K562 (cell line): ENCODE results near the gene RBBP7. TPM values are rescaled to one million over a fixed set of nuclear protein-coding genes. Genes with fewer than 3 reads are reported as not detected.

Experiments used
- ATAC-seq: fragments of 200-7000 bp; cut with Tn5 transposase; 3 replicates; pipeline ENCODE4 v1.9.1; 2020; ENCODE audit warnings: moderate library complexity
- BruUV-seq: library from RNA; stranded (reverse); fragments of 400-500 nt; replicated peaks from 2 replicates; lab custom pipeline; 2021; lab: Mats Ljungman, UMichigan
- CTCF ChIA-PET: fragments of 300-600 bp; formaldehyde crosslinking; extraction: SDS; loops from one replicate; lab custom pipeline; 2021; ENCODE audit warnings: low intra/inter-chr PET ratio; lab: Yijun Ruan, JAX
- POLR2A ChIA-PET: fragments of 300-600, 350-650 bp; sonication (Branson Sonifier 250); formaldehyde crosslinking; extraction: SDS; loops from one replicate; lab custom pipeline; 2021; ENCODE audit warnings: antibody characterized with exemption, inconsistent platforms; lab: Yijun Ruan, JAX
- DNase-seq, 4 experiments: peaks; one replicate each; pipeline versions ENCODE4 v3.0.0 to v3.0.0-alpha.2; 2011 to 2018; ENCODE audit warnings: low spot score in 3 of 4, mixed read lengths in 3 of 4; ENCODE audit errors: extremely low read depth in 1 of 4
- FAIRE-seq: peaks from 2 replicates; lab custom pipeline; 2011; peaks lifted over from hg19 to GRCh38; lab: Jason Lieb, UNC
- H2AFZ ChIP-seq: 2 replicates; pipeline ENCODE4 v1.6.0; 2011; ENCODE audit warnings: low read depth, low read length, control low read depth, inconsistent platforms
- H3K27ac ChIP-seq: fragments of 200-600 bp; 3 replicates; pipeline ENCODE4 v1.8.0; 2011; ENCODE audit warnings: low read depth, mild to moderate bottlenecking, control low read depth, inconsistent platforms, low read length, moderate library complexity, mixed read lengths; ENCODE audit errors: extremely low read depth
- H3K27me3 ChIP-seq, 2 experiments: fragments of 300-600 bp in 1 of 2; 2 replicates in 1 of 2; 3 replicates in 1 of 2; pipeline versions ENCODE4 v1.6.0 to v1.8.0; 2011; ENCODE audit warnings: inconsistent platforms in 2 of 2, low read length in 2 of 2, mild to moderate bottlenecking in 1 of 2, mixed read lengths in 1 of 2, moderate library complexity in 1 of 2; ENCODE audit not compliant: control insufficient read depth in 2 of 2, insufficient read depth in 2 of 2
- H3K36me3 ChIP-seq: fragments of 300-600 bp; 3 replicates; pipeline ENCODE4 v1.8.0; 2011; ENCODE audit warnings: mild to moderate bottlenecking, low read length, inconsistent platforms; ENCODE audit not compliant: control insufficient read depth, insufficient read depth
- H3K4me1 ChIP-seq, 2 experiments: fragments of 200-600 bp in 1 of 2; replicated peaks in 1 of 2; 2 replicates in 1 of 2; 3 replicates in 1 of 2; pipeline versions ENCODE4 v1.5.1 to v1.8.0; 2011; ENCODE audit warnings: inconsistent platforms in 2 of 2, low read length in 2 of 2, mild to moderate bottlenecking in 1 of 2, mixed read lengths in 1 of 2, moderate library complexity in 1 of 2; ENCODE audit not compliant: control insufficient read depth in 2 of 2, insufficient read depth in 2 of 2
- H3K4me2 ChIP-seq: 2 replicates; pipeline ENCODE4 v1.6.1; 2011; ENCODE audit warnings: low read length, control low read depth, inconsistent platforms, mixed read lengths; ENCODE audit not compliant: insufficient read depth
- H3K4me3 ChIP-seq: fragments of 200-600 bp; sonication (generic), shearing (Covaris generic); 2 replicates; pipeline ENCODE4 v1.5.1; 2016; ENCODE audit warnings: control low read depth, inconsistent platforms
- H3K79me2 ChIP-seq: fragments of 200-600 bp; 3 replicates; pipeline ENCODE4 v1.8.0; 2011; ENCODE audit warnings: low read length, inconsistent platforms; ENCODE audit not compliant: control insufficient read depth, insufficient read depth
- H3K9ac ChIP-seq, 2 experiments: 2 replicates each; pipeline versions ENCODE4 v1.6.0 to v1.6.1; 2011; ENCODE audit warnings: low read depth in 2 of 2, low read length in 2 of 2, control low read depth in 1 of 2, inconsistent platforms in 1 of 2, mild to moderate bottlenecking in 1 of 2, mixed read lengths in 1 of 2; ENCODE audit not compliant: insufficient read depth in 1 of 2
- H3K9me1 ChIP-seq: one replicate; pipeline ENCODE4 v1.6.0; 2011; ENCODE audit warnings: inconsistent platforms, mild to moderate bottlenecking, low read length, moderate library complexity; ENCODE audit not compliant: control insufficient read depth, insufficient read depth
- H3K9me3 ChIP-seq: replicated peaks from 2 replicates; pipeline ENCODE4 v1.5.1; 2011; ENCODE audit warnings: low read depth, low read length, inconsistent platforms; ENCODE audit not compliant: control insufficient read depth, insufficient read depth
- H4K20me1 ChIP-seq: replicated peaks from 2 replicates; pipeline ENCODE4 v1.6.1; 2011; ENCODE audit warnings: low read length, inconsistent platforms, mixed read lengths; ENCODE audit not compliant: control insufficient read depth, insufficient read depth
- DPF2 ChIP-seq: fragments of 450-650 bp; IDR thresholded peaks from 2 replicates; pipeline ENCODE4 v1.6.1; 2016
- MAFG ChIP-seq: fragments of 450-650 bp; conservative IDR thresholded peaks from 2 replicates; pipeline ENCODE4 v1.6.1; 2016; ENCODE audit warnings: missing genetic modification characterization, missing compliant biosample characterization
- MCM2 ChIP-seq: fragments of 450-650 bp; IDR thresholded peaks from 2 replicates; pipeline ENCODE4 v1.6.1; 2017; ENCODE audit warnings: low read depth, mild to moderate bottlenecking
- MCM3 ChIP-seq: fragments of 450-650 bp; IDR thresholded peaks from 2 replicates; pipeline ENCODE4 v1.6.1; 2016
- RFX1 ChIP-seq: fragments of 450-650 bp; IDR thresholded peaks from 2 replicates; pipeline ENCODE4 v1.6.1; 2016; ENCODE audit warnings: mild to moderate bottlenecking, moderate library complexity
- TFAM ChIP-seq: fragments of 250-450 bp; sonication (Bioruptor Pico); conservative IDR thresholded peaks from 2 replicates; pipeline ENCODE4 v1.5.0; 2021; ENCODE audit warnings: mild to moderate bottlenecking, moderate library complexity
- ZBTB7A ChIP-seq: IDR thresholded peaks from 2 replicates; pipeline ENCODE4 v1.6.1; 2011; ENCODE audit warnings: low read depth, mild to moderate bottlenecking, low read length, moderate library complexity, borderline replicate concordance; ENCODE audit not compliant: control insufficient read depth
- ZFP1 ChIP-seq: fragments of 450-650 bp; formaldehyde crosslinking; IDR thresholded peaks from 2 replicates; pipeline ENCODE4 v1.4.0; 2020; ENCODE audit warnings: mild to moderate bottlenecking, mixed read lengths
- ZNF311 ChIP-seq: fragments of 250-450 bp; sonication (Bioruptor Pico); IDR thresholded peaks from 2 replicates; pipeline ENCODE4 v1.4.0; 2020; ENCODE audit warnings: mild to moderate bottlenecking, moderate library complexity
- ZNF561 ChIP-seq: fragments of 450-650 bp; formaldehyde crosslinking; conservative IDR thresholded peaks from 2 replicates; pipeline ENCODE4 v1.4.0; 2020; ENCODE audit warnings: mild to moderate bottlenecking, moderate library complexity
- ZNF586 ChIP-seq: fragments of 450-650 bp; formaldehyde crosslinking; conservative IDR thresholded peaks from 2 replicates; pipeline ENCODE4 v1.4.0; 2020; ENCODE audit warnings: mild to moderate bottlenecking, moderate library complexity
- ZNF766 ChIP-seq: fragments of 200-800 bp; sonication (Bioruptor generic); conservative IDR thresholded peaks from 2 replicates; pipeline ENCODE4 v1.6.1; 2016; ENCODE audit warnings: missing genetic modification characterization, missing compliant biosample characterization
- in situ Hi-C: fragments of 300-500 bp; cut with MboI; formaldehyde crosslinking; loops from 4 replicates; pipeline ENCODE4 v1.15.0; 2018; ENCODE audit warnings: inconsistent platforms, mixed read lengths
- intact Hi-C: fragments of 100-400 bp; cut with micrococcal nuclease; formaldehyde crosslinking; loops from 2 replicates; pipeline ENCODE4 v1.14.2; 2022
- polyA plus RNA-seq, 8 experiments: library from polyadenylated mRNA; depleted of rRNA in 4 of 8; stranded (reverse) in 5 of 8; unstranded in 3 of 8; fragments of >200 nt; fragmentation: Nextera tagmentation in 2 of 8; fragmentation: Illumina TruSeq in 1 of 8; extraction: Ambion mirVana in 2 of 8; extraction: Trizol in 1 of 8; gene quantifications; 2 replicates each; pipeline versions ENCODE4 v1.2.1 to v1.2.3, GENCODE V29; 2011 to 2014; ENCODE audit warnings: inconsistent platforms in 1 of 8, missing spikeins in 1 of 8
- total RNA-seq, 7 experiments: library from RNA; depleted of rRNA in 6 of 7; stranded (reverse); fragments of >200 nt in 6 of 7; fragmentation: Illumina TruSeq in 2 of 7; extraction: Trizol in 2 of 7; gene quantifications; 2 replicates each; pipeline versions ENCODE4 v1.2.1 to v1.2.3, GENCODE V29; 2011 to 2021; ENCODE audit warnings: low replicate concordance in 1 of 7
- TF ChIP-seq, protein P1 (sequence below): fragments of 450-650 bp; formaldehyde crosslinking; IDR thresholded peaks from 2 replicates; pipeline ENCODE4 v1.4.0; 2020; ENCODE audit warnings: mild to moderate bottlenecking, moderate library complexity
- TF ChIP-seq, protein P2 (sequence below): IDR thresholded peaks from 2 replicates; pipeline ENCODE4 v1.6.1; 2011; ENCODE audit warnings: borderline replicate concordance, low read depth, mild to moderate bottlenecking, moderate library complexity, low read length; ENCODE audit not compliant: insufficient read depth, poor library complexity, severe bottlenecking
- TF ChIP-seq, protein P3 (sequence below): fragments of 250-450 bp; sonication (Bioruptor Pico); IDR thresholded peaks from 2 replicates; pipeline ENCODE4 v1.4.0; 2020; ENCODE audit warnings: borderline replicate concordance

Gene RBBP7
- total and polyA plus RNA-seq, 9 of the 15 experiments (the other 6 are each of a cell fraction or from before 2014, with no cell fraction given), result 79.0 to 364 (median 182) TPM

DNA sequence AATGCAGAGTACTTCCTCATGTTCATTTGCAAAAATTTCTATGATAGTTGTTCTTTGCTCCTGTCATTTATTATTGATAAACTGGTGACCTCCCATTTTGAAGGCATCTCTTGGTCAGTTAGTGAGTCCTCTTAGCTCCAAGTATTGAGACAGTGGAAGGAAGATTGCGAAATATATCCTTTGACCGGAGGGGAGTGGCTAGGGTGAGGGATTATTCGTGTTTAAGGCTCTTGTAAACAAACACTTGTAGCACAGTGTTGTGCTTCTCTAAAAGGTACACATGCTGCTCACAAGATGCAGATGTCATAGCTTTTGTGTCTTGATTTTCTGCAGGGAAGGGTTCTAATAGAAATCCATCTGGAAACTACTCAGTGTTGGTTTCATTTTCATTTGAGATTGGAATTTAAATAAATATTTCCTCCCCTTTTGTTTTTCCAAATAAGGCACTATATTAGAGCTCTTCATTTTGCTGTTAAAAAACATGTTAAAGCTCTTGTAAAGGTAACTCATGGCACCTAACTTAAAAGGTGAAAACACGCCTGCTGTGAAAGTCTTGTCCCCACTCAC lies 62.1 kb downstream of the RBBP7 start (continued):
- TF ChIP-seq, protein P1, sequence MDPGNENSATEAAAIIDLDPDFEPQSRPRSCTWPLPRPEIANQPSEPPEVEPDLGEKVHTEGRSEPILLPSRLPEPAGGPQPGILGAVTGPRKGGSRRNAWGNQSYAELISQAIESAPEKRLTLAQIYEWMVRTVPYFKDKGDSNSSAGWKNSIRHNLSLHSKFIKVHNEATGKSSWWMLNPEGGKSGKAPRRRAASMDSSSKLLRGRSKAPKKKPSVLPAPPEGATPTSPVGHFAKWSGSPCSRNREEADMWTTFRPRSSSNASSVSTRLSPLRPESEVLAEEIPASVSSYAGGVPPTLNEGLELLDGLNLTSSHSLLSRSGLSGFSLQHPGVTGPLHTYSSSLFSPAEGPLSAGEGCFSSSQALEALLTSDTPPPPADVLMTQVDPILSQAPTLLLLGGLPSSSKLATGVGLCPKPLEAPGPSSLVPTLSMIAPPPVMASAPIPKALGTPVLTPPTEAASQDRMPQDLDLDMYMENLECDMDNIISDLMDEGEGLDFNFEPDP (CRISPR knock-in tag), result no peak
- TF ChIP-seq, protein P2, sequence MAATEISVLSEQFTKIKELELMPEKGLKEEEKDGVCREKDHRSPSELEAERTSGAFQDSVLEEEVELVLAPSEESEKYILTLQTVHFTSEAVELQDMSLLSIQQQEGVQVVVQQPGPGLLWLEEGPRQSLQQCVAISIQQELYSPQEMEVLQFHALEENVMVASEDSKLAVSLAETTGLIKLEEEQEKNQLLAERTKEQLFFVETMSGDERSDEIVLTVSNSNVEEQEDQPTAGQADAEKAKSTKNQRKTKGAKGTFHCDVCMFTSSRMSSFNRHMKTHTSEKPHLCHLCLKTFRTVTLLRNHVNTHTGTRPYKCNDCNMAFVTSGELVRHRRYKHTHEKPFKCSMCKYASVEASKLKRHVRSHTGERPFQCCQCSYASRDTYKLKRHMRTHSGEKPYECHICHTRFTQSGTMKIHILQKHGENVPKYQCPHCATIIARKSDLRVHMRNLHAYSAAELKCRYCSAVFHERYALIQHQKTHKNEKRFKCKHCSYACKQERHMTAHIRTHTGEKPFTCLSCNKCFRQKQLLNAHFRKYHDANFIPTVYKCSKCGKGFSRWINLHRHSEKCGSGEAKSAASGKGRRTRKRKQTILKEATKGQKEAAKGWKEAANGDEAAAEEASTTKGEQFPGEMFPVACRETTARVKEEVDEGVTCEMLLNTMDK, result no peak
- no peak for TF ChIP-seq DPF2
- no peak for TF ChIP-seq MCM2
- TF ChIP-seq MAFG (tag), result no peak
- TF ChIP-seq, all 486 proteins: peak for 5

DNA sequence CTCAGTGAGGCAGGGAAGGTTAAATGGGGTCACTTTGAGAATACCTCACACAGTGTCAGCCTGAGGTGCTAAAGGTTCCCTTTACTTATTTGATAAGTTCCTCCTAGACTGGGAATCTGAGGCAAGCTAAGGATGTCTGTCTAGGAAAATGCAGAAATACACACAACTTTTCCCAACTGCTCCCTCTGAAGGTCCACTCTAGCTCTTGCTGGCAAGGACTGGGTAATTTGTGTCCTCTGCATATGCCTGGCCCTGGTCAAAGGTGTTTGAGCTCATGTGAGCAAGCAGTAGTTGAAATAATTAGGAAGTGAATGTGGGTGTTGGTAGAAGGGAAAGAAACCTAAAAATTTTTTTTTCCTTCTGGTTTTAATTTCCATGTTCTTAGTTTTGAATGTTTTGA lies 62.6 kb downstream of the RBBP7 start:
- intact Hi-C loops, result no loop called here
- 0 out of 2 replicates have a peak overlapping the region, but pooled peaks have one; percentile 8 for H3K4me2 ChIP-seq
- FAIRE-seq (no peak), ATAC-seq (peak; percentile 49), DNase-seq (no peak)
- TF ChIP-seq ZNF766 (no peak), ZNF311 (no peak), MCM3 (no peak), RFX1 (no peak), ZBTB7A (no peak), ZNF561 (CRISPR knock-in tag) (no peak), ZFP1 (no peak), TFAM (CRISPR knock-in tag) (no peak), ZNF586 (no peak)
- TF ChIP-seq, protein P3, sequence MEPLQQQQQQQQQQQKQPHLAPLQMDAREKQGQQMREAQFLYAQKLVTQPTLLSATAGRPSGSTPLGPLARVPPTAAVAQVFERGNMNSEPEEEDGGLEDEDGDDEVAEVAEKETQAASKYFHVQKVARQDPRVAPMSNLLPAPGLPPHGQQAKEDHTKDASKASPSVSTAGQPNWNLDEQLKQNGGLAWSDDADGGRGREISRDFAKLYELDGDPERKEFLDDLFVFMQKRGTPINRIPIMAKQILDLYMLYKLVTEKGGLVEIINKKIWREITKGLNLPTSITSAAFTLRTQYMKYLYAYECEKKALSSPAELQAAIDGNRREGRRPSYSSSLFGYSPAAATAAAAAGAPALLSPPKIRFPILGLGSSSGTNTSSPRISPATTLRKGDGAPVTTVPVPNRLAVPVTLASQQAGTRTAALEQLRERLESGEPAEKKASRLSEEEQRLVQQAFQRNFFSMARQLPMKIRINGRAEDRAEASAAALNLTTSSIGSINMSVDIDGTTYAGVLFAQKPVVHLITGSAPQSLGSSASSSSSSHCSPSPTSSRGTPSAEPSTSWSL, result no peak
- peaks cover 34% of the 10 kb centered on the region; the same call in 2 of the 3 replicates for H3K36me3 ChIP-seq
- no peak overlapping the region for H3K9ac ChIP-seq
- in situ Hi-C loops, result no loop called here
- peaks cover 84% of the 10 kb centered on the region for H3K79me2 ChIP-seq
- no peaks in the 10 kb centered on the region for H3K27me3 ChIP-seq
- BruUV-seq, result no TSS peak
- peaks cover 4 to 8% of the 10 kb centered on the region in 2 experiments; a peak in 4 of 5 replicates for H3K4me1 ChIP-seq
- no peak overlapping the region for H2AFZ ChIP-seq
- no peaks in the 10 kb centered on the region for H3K9me3 ChIP-seq
- H3K4me3 ChIP-seq, result no peak overlapping the region
- H4K20me1 ChIP-seq, result no peaks in the 10 kb centered on the region
- H3K27ac ChIP-seq, result peak overlapping the region; percentile 45; the same call in 1 of the 3 replicates
- POLR2A ChIA-PET, result interaction anchor here (0.8 to 2.1 kb wide), 4 partner anchors 10 to 36 kb away, joined by 3 to 15 read pairs (median 6); no protein-coding TSS in a partner anchor
- no peaks in the 10 kb centered on the region for H3K9me1 ChIP-seq
- CTCF ChIA-PET, result no interaction called here
